ENCODE measurements around the gene TACR1.

DNA sequence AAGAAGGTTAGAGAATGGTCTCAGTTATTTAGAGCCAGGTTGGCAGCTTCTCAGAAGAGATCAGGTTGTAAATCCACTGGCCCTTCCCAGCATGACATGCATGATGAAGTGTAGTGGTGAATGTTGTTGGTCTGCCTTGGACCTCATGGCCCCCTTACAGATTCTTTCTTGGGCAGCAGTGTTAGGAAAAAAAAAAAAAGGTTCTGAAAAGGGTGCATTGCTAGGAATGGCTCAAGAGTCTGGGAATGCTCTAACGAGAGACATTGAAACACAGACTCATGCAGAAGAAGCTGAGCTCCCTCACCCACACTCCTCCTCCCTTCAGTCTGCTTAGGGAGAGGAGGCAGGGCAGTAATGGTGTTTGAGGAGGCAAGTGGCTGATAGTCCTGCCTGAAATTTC is 135.4 kb downstream of the TACR1 start:
- TF ChIP-seq, protein P1, sequence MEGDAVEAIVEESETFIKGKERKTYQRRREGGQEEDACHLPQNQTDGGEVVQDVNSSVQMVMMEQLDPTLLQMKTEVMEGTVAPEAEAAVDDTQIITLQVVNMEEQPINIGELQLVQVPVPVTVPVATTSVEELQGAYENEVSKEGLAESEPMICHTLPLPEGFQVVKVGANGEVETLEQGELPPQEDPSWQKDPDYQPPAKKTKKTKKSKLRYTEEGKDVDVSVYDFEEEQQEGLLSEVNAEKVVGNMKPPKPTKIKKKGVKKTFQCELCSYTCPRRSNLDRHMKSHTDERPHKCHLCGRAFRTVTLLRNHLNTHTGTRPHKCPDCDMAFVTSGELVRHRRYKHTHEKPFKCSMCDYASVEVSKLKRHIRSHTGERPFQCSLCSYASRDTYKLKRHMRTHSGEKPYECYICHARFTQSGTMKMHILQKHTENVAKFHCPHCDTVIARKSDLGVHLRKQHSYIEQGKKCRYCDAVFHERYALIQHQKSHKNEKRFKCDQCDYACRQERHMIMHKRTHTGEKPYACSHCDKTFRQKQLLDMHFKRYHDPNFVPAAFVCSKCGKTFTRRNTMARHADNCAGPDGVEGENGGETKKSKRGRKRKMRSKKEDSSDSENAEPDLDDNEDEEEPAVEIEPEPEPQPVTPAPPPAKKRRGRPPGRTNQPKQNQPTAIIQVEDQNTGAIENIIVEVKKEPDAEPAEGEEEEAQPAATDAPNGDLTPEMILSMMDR (tag by site-specific recombination; IDR thresholded peaks at IDR 0.05): no peak
- TF ChIP-seq ZFP41 (tag by site-specific recombination; IDR thresholded peaks at IDR 0.05; ENCODE audit: borderline replicate concordance) (no peak), ZNF239 (tag by site-specific recombination; IDR thresholded peaks at IDR 0.05) (no peak), ZNF274 (IDR thresholded peaks at IDR 0.05; ENCODE audit: low read length) (no peak), ZNF274 (tag by site-specific recombination; IDR thresholded peaks at IDR 0.05; ENCODE audit: borderline replicate concordance) (no peak), ZNF175 (tag by site-specific recombination; IDR thresholded peaks at IDR 0.05) (no peak), MEIS1 (CRISPR knock-in tag; IDR thresholded peaks at IDR 0.05; ENCODE audit: borderline replicate concordance) (no peak), ZNF366 (tag by site-specific recombination; conservative IDR thresholded peaks at IDR 0.05) (no peak), ZNF157 (tag by site-specific recombination; IDR thresholded peaks at IDR 0.05) (no peak)
- TF ChIP-seq, protein P2, sequence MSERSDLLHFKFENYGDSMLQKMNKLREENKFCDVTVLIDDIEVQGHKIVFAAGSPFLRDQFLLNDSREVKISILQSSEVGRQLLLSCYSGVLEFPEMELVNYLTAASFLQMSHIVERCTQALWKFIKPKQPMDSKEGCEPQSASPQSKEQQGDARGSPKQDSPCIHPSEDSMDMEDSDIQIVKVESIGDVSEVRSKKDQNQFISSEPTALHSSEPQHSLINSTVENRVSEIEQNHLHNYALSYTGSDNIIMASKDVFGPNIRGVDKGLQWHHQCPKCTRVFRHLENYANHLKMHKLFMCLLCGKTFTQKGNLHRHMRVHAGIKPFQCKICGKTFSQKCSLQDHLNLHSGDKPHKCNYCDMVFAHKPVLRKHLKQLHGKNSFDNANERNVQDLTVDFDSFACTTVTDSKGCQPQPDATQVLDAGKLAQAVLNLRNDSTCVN (tag by site-specific recombination; optimal IDR thresholded peaks at IDR 0.05): no peak
- TF ChIP-seq, protein P3, sequence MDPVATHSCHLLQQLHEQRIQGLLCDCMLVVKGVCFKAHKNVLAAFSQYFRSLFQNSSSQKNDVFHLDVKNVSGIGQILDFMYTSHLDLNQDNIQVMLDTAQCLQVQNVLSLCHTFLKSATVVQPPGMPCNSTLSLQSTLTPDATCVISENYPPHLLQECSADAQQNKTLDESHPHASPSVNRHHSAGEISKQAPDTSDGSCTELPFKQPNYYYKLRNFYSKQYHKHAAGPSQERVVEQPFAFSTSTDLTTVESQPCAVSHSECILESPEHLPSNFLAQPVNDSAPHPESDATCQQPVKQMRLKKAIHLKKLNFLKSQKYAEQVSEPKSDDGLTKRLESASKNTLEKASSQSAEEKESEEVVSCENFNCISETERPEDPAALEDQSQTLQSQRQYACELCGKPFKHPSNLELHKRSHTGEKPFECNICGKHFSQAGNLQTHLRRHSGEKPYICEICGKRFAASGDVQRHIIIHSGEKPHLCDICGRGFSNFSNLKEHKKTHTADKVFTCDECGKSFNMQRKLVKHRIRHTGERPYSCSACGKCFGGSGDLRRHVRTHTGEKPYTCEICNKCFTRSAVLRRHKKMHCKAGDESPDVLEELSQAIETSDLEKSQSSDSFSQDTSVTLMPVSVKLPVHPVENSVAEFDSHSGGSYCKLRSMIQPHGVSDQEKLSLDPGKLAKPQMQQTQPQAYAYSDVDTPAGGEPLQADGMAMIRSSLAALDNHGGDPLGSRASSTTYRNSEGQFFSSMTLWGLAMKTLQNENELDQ (tag by site-specific recombination; IDR thresholded peaks at IDR 0.05; ENCODE audit: low read depth): no peak

Measured in HEK293 (cell line).